ENCODE results near the gene USP35. TPM values are rescaled to one million over a fixed set of nuclear protein-coding genes. Genes with fewer than 3 reads are reported as not detected.
A peak's percentile ranks its signal among the peaks of the same experiment; 100 is the strongest.

Gene USP35
- 5.8 TPM for total RNA-seq
- long read RNA-seq, partial matches to known transcripts = 4 of 5 reads
- long read RNA-seq, other reads (novel, unspliced or antisense) = 1 of 5 reads

GRCh38 chr11:78188286-78189173 is at the start of gene USP35, which contains the start of gene KCTD21:
TSS of gene USP35 (plus strand) at chr11:78188919. CDS start at chr11:78196246, 7,327 bp downstream.
TSS of gene KCTD21 (minus strand) at chr11:78188626. CDS start at chr11:78174554, 14,072 bp downstream.
- H3K9me3 ChIP-seq (replicated peaks) = no peaks in the 10 kb centered on the region
- H3K36me3 ChIP-seq = peaks cover under 1% of the 10 kb centered on the region
- DNase-seq = peak; percentile 98
- peaks cover 67% of the 10 kb centered on the region for H3K4me1 ChIP-seq
- intact Hi-C loops (cut with micrococcal nuclease) = no loop called here
- peak within 1 kb of the TSS; percentile 89 for H3K4me3 ChIP-seq
- H3K27ac ChIP-seq (replicated peaks) = peak within 1 kb of the TSS; percentile 91
- H3K27me3 ChIP-seq (ENCODE audit: low read depth) = no peaks in the 10 kb centered on the region
- TF ChIP-seq CTCF (IDR thresholded peaks at IDR 0.05; ENCODE audit: borderline replicate concordance) = no peak

- Histone ChIP-seq H3K36me3 (peaks cover 8% of the 10 kb centered on the region), H3K4me3 (peak within 1 kb of the TSS; percentile 75), H3K9me3 (replicated peaks) (no peaks in the 10 kb centered on the region), H3K27ac (replicated peaks) (peak within 1 kb of the TSS; percentile 77), H3K4me1 (peaks cover 27% of the 10 kb centered on the region), H3K27me3 (ENCODE audit: low read depth) (no peaks in the 10 kb centered on the region)
- intact Hi-C loops (cut with micrococcal nuclease) = no loop called here
- TF ChIP-seq CTCF (IDR thresholded peaks at IDR 0.05; ENCODE audit: borderline replicate concordance) = no peak
- DNase-seq = peak; percentile 95
Observed at GRCh38 chr11:78139422-78140391, 49.0 kb upstream of the USP35 start, which contains the start of gene ALG8. TSS of gene ALG8 (minus strand) at chr11:78139626. CDS start at chr11:78139588, 38 bp downstream.

GRCh38 chr11:78140392-78141077 is 48.2 kb upstream of the USP35 start:
- intact Hi-C loops (cut with micrococcal nuclease) = no loop called here
- Histone ChIP-seq H3K36me3 (peaks cover 8% of the 10 kb centered on the region), H3K4me1 (peaks cover 27% of the 10 kb centered on the region), H3K4me3 (peak overlapping the region; percentile 75), H3K27ac (replicated peaks) (peak overlapping the region; percentile 77), H3K27me3 (ENCODE audit: low read depth) (no peaks in the 10 kb centered on the region), H3K9me3 (replicated peaks) (no peaks in the 10 kb centered on the region)
- no peak for DNase-seq
- no peak for TF ChIP-seq CTCF (IDR thresholded peaks at IDR 0.05; ENCODE audit: borderline replicate concordance)

- Histone ChIP-seq H3K4me3 (no peak overlapping the region), H3K4me1 (peaks cover 14% of the 10 kb centered on the region), H3K9me3 (replicated peaks) (no peaks in the 10 kb centered on the region), H3K27ac (replicated peaks) (no peak overlapping the region), H3K36me3 (peaks cover 8% of the 10 kb centered on the region), H3K27me3 (ENCODE audit: low read depth) (no peaks in the 10 kb centered on the region)
- no peak for DNase-seq
- no peak for TF ChIP-seq CTCF (IDR thresholded peaks at IDR 0.05; ENCODE audit: borderline replicate concordance)
- intact Hi-C loops (cut with micrococcal nuclease) = no loop called here
Observed at GRCh38 chr11:78145511-78146025, 43.2 kb upstream of the USP35 start.

Data from left ventricle myocardium inferior (tissue), 1 donor.